Measurements from ENCODE around the gene ABHD1.

Gene ABHD1

DNA sequence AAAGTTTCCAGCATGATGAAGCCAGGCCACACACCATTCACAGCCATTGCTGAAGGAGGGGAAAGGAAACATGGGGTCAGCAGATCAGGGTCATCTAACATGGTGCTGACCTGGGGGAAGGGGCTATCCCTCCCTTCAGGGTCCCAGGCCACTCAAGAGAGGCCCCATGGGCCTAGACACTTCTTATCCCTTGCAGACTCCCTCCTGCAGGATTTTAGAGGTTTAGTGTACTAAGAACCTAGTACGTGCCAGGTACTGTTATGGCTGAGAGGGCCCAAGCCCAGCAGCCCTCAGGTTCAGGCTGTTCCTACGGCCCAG, 28.2 kb upstream of the ABHD1 start:
- Histone ChIP-seq H3K9me2 (replicated peaks; ENCODE audit: low read depth, low read length) (no peaks in the 10 kb centered on the region), H3F3A (ENCODE audit: low read depth) (no peaks in the 10 kb centered on the region), H2AFZ (ENCODE audit: low read length) (no peak overlapping the region), H3K79me2 (ENCODE audit: insufficient read depth, low read length) (no peaks in the 10 kb centered on the region), H4K20me1 (ENCODE audit: insufficient read depth, low read length, poor library complexity, severe bottlenecking) (no peaks in the 10 kb centered on the region), H3K4me2 (ENCODE audit: low read depth, low read length, poor library complexity, severe bottlenecking) (no peak overlapping the region), H3K9me3 (ENCODE audit: insufficient read depth, low read depth, low read length) (no peaks in the 10 kb centered on the region), H3K4me3 (ENCODE audit: low read length, poor library complexity, severe bottlenecking) (no peak overlapping the region), H3K36me3 (ENCODE audit: insufficient read depth, low read length) (no peaks in the 10 kb centered on the region), H3K4me1 (ENCODE audit: insufficient read depth, low read length, poor library complexity, severe bottlenecking) (no peaks in the 10 kb centered on the region), H3K27me3 (ENCODE audit: insufficient read depth, low read length, poor library complexity, severe bottlenecking) (no peaks in the 10 kb centered on the region), H3K9ac (ENCODE audit: low read depth, low read length, poor library complexity, severe bottlenecking) (no peak overlapping the region)
- TF ChIP-seq, protein P1, sequence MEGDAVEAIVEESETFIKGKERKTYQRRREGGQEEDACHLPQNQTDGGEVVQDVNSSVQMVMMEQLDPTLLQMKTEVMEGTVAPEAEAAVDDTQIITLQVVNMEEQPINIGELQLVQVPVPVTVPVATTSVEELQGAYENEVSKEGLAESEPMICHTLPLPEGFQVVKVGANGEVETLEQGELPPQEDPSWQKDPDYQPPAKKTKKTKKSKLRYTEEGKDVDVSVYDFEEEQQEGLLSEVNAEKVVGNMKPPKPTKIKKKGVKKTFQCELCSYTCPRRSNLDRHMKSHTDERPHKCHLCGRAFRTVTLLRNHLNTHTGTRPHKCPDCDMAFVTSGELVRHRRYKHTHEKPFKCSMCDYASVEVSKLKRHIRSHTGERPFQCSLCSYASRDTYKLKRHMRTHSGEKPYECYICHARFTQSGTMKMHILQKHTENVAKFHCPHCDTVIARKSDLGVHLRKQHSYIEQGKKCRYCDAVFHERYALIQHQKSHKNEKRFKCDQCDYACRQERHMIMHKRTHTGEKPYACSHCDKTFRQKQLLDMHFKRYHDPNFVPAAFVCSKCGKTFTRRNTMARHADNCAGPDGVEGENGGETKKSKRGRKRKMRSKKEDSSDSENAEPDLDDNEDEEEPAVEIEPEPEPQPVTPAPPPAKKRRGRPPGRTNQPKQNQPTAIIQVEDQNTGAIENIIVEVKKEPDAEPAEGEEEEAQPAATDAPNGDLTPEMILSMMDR (conservative IDR thresholded peaks at IDR 0.05; ENCODE audit: low read length), result no peak
- no peak for TF ChIP-seq EZH2phosphoT487 (IDR thresholded peaks at IDR 0.05; ENCODE audit: borderline replicate concordance)

DNA sequence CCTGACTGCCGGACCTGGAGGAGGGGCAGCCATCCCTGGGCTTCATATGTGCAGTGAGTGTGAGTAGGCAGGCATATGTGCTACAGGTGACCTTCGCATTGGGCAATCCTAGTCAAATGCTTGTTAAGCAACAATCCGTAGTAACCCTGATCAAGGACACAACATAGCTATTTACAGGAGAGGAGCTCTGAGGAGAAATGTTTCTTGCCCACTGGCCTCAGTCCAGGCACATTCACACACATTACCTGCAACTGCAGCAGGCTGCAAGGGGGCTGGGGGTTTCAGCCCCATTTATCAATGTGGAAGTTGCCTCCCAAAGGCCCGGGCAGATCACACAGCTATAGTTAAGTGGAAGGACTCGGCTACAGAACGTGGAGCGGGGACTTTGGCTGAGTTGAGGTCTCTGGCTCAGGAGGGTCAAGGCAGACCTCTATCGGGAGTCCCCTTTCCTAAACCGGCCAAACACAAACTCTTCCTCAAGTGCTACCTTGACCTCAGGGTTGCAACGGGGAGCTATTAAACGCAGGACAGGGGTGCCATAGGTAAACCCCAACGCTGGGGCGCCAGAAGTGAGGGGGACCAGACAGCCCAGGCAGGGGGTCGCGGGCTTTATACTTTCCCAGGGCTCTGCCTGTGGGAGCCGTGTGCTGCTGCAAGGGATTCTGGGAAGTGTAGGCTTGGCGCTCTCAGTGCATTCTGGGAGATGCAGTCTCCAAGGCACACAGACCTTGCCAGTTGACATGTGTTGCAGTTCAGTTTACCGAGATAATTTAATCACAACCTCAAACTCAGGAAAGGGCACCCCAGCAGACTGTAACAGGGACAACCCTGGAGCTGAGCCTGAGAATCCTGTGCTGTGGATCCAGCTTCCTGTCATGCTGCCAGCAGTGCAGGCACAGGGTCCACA, 27.6 kb upstream of the ABHD1 start:
- Histone ChIP-seq H3K27me3 (ENCODE audit: insufficient read depth, low read length, poor library complexity, severe bottlenecking) (no peaks in the 10 kb centered on the region), H3K79me2 (ENCODE audit: insufficient read depth, low read length) (no peaks in the 10 kb centered on the region), H3K9me2 (replicated peaks; ENCODE audit: low read depth, low read length) (no peaks in the 10 kb centered on the region), H3K36me3 (ENCODE audit: insufficient read depth, low read length) (no peaks in the 10 kb centered on the region), H3K4me1 (ENCODE audit: insufficient read depth, low read length, poor library complexity, severe bottlenecking) (no peaks in the 10 kb centered on the region), H3K4me3 (ENCODE audit: low read length, poor library complexity, severe bottlenecking) (no peak overlapping the region), H4K20me1 (ENCODE audit: insufficient read depth, low read length, poor library complexity, severe bottlenecking) (no peaks in the 10 kb centered on the region), H3F3A (ENCODE audit: low read depth) (no peaks in the 10 kb centered on the region), H3K9ac (ENCODE audit: low read depth, low read length, poor library complexity, severe bottlenecking) (no peak overlapping the region), H3K4me2 (ENCODE audit: low read depth, low read length, poor library complexity, severe bottlenecking) (no peak overlapping the region), H2AFZ (ENCODE audit: low read length) (peak overlapping the region; percentile 1; the same call in 1 of the 2 replicates), H3K9me3 (ENCODE audit: insufficient read depth, low read depth, low read length) (no peaks in the 10 kb centered on the region)
- TF ChIP-seq, protein P1 (conservative IDR thresholded peaks at IDR 0.05; ENCODE audit: low read length), result no peak

DNA sequence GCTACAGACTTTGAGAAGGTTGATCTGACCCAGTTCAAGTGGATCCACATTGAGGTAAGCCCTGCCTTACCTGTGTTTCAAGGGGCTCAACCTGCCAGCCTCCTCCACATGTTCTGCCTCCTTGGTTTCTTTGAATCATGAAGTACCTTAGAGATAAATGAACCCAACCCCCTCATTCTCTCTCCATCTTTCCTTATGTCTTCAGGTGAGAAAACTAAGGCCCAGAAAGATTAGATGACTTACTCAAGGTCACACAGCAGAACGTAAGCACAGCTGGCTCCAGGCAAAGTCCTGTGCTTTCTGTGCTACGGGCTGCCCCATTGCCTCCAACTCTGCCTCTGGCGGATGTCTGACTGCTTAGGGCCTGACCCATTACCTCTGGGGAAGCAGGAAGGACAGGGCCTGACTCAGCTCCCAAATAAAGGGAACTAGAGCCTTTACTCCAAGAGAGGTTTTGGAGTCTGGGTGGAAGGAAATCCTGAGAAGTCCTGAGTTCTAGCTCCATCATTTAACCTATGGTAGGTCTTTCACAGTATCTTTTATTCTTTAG, 26.8 kb upstream of the ABHD1 start:
- H3K4me1 ChIP-seq (ENCODE audit: insufficient read depth, low read length, poor library complexity, severe bottlenecking), result no peaks in the 10 kb centered on the region
- no peak overlapping the region for H3K9ac ChIP-seq (ENCODE audit: low read depth, low read length, poor library complexity, severe bottlenecking)
- no peak overlapping the region for H2AFZ ChIP-seq (ENCODE audit: low read length)
- no peaks in the 10 kb centered on the region for H4K20me1 ChIP-seq (ENCODE audit: insufficient read depth, low read length, poor library complexity, severe bottlenecking)
- H3F3A ChIP-seq (ENCODE audit: low read depth), result no peaks in the 10 kb centered on the region
- H3K4me3 ChIP-seq (ENCODE audit: low read length, poor library complexity, severe bottlenecking), result no peak overlapping the region
- H3K9me3 ChIP-seq (ENCODE audit: insufficient read depth, low read depth, low read length), result no peaks in the 10 kb centered on the region
- no peaks in the 10 kb centered on the region for H3K36me3 ChIP-seq (ENCODE audit: insufficient read depth, low read length)
- TF ChIP-seq, protein P1 (conservative IDR thresholded peaks at IDR 0.05; ENCODE audit: low read length), result no peak
- TF ChIP-seq EZH2phosphoT487 (IDR thresholded peaks at IDR 0.05; ENCODE audit: borderline replicate concordance), result no peak
- no peaks in the 10 kb centered on the region for H3K27me3 ChIP-seq (ENCODE audit: insufficient read depth, low read length, poor library complexity, severe bottlenecking)
- H3K4me2 ChIP-seq (ENCODE audit: low read depth, low read length, poor library complexity, severe bottlenecking), result no peak overlapping the region
- H3K79me2 ChIP-seq (ENCODE audit: insufficient read depth, low read length), result no peaks in the 10 kb centered on the region
- no peaks in the 10 kb centered on the region for H3K9me2 ChIP-seq (replicated peaks; ENCODE audit: low read depth, low read length)

Measured in Loucy (cell line).